Measurements from ENCODE around the gene ROBO4.

Gene ROBO4

GRCh38 chr11:124887667-124888013 is 10.0 kb downstream of the ROBO4 start:
- DNase-seq: no peak

- DNase-seq: no peak
Observed at GRCh38 chr11:124886978-124887666, 10.5 kb downstream of the ROBO4 start.

GRCh38 chr11:124886476-124886875 is 11.2 kb downstream of the ROBO4 start:
- no peak for DNase-seq

- DNase-seq: no peak
Observed at GRCh38 chr11:124884869-124885479, 12.7 kb downstream of the ROBO4 start.

DNA sequence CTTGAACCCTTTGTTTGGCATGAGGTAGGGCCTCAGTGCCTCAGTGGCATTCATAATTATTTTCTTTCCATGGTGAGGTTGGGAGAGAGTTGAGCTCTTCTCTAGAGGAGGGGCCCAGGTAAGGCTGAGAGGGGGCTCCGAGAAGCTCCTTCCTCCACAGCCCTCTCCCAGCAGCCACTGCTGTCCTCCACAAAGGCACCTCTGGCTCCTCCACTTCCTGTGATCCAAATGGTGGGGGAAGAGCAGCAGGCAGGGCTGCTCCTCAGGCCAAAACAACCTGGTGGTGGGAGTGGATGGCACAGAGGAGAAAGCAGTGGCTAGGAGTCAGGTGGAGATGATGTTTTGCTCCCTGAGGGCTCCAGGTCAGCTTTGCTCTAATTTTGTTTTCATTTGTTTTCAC is 13.3 kb downstream of the ROBO4 start:
- no peak for DNase-seq

GRCh38 chr11:124882339-124883071 is 15.2 kb downstream of the ROBO4 start:
- no peak for DNase-seq

- DNase-seq: no peak
Observed at GRCh38 chr11:124880958-124881357, 16.7 kb downstream of the ROBO4 start.

- no peak for DNase-seq
Observed at GRCh38 chr11:124880290-124880611, 17.4 kb downstream of the ROBO4 start.

GRCh38 chr11:124879493-124880289 is 18.0 kb downstream of the ROBO4 start:
- DNase-seq: no peak

DNA sequence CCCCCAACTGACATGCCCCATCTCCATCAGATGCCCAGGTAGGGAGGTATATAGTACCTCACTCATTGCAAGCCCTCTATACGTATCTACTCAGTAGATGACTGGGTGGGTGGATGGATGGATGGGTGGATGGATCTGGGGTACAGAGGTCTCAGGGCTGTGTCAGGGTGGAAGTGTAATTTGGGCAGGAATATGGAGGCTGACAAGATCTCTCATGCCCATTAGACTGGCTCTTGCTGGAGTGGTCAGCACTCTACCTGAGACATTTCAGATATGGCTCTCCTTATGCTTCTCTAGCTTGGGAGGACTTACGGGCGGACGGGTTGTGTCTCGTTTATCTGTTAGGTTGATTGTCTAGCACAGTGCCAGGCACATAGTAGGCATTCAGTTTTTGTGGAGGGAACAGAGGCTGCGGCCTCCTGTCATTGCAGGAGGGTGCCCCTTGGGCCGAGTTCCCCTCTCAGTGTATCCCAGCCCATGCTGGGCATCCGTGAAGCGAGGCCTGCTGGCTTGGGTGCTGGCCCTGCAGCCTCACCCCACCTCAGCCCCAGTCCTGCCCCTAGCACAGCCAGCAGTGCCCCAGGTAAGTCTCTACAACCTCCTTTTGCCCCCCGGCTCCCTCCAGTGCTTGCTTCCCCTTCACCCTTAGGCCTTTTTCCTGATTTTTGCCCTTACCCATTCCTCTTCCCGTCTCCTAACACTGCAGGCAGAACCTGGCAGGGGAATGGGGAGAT is 18.7 kb downstream of the ROBO4 start:
- no peak for DNase-seq

GRCh38 chr11:124877910-124878758 is 19.5 kb downstream of the ROBO4 start:
- DNase-seq: no peak

DNA sequence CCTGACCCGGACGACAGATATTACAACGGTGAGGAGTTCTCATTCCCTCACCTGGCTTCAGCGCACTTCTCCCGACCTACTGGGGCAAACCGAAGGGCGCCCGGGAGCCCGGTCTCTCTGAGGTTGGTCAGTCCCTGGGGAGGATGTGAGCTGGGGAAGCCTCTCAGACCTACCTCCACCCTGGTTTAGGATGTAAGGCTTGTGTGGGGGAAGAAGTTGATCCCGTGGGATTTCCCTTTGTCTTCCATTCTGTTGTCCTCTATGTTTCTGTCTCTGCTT is 20.1 kb downstream of the ROBO4 start:
- no peak for DNase-seq

GRCh38 chr11:124876818-124877630 is 20.6 kb downstream of the ROBO4 start:
- no peak for DNase-seq

DNA sequence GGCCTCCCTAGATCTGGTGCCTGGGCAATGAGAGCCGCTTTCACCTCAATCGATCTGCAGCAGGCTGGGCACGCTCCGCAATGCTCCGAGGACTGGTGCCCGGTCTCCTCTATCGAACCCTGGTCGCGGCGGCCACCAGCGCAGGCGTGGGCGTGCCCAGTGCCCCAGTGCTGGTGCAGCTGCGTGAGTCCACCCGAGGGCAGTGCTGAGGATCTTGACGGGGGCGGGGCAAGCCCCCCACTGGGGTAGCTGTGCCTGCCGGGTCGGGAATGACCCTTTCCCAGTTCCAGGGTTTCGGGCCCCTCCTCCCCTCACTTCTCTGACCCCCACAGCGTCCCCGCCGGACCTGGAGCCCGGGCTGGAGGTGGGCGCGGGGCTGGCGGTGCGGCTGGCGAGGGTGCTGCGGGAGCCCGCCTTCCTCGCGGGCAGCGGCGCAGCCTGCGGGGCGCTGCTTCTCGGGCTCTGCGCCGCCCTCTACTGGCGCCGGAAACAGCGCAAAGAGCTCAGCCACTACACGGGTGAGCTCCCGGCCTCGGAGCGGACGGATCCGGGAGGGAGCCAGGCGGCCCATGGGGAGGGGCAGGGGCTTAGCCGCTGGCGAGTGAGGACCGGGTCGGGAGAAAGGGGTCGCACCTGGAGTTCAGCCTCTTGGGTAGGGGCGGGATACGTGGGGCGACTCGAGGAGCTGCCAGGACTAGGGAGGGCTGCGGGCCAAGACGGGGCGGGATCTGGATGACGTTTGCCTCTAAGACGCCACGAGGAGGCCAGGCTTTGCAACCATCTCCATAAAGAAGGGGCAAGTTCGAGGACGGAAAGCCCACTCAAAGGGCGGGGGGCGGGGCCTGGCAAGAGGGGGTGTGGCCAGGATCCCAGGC is 21.5 kb downstream of the ROBO4 start:
- DNase-seq: peak; percentile 76

- DNase-seq: no peak
Observed at GRCh38 chr11:124875401-124875800, 22.3 kb downstream of the ROBO4 start.

- DNase-seq: no peak
Observed at GRCh38 chr11:124874571-124875255, 23.0 kb downstream of the ROBO4 start.

DNA sequence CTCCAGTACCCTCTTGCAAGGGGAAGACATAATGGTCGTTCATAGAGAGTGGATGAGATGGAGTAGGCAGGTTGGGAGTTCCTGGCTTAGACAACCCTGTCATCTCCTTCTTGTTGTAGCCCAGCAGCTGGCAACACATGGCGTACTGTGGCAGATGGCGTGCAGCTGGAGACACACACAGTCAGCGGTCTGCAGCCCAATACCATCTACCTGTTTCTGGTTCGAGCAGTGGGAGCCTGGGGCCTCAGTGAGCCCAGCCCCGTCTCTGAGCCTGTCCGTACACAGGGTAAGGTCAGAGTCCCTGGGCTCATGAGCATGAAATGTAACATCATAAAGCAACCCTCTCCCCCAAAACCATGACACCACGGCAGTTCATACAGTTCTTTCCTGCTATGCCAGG is 23.7 kb downstream of the ROBO4 start:
- DNase-seq: no peak

- DNase-seq: no peak
Observed at GRCh38 chr11:124872741-124873140, 24.9 kb downstream of the ROBO4 start.

DNA sequence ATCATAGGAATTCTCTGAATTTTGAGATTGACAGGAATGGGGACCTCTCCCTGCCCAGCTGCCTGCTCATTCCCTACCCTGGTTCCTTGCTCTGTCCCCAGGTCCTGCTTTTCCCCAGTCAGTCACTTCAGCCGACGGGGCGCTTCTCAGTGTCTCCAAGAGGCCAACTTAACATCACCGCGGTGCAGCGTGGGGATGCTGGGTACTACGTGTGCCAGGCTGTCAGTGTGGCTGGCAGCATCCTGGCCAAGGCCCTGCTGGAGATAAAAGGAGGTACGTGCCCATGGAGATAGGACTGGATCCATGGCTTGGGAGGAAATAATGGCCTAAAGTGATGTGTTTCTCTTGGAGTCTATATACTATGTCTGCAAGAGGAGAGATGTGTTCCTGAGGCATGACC is 25.4 kb downstream of the ROBO4 start:
- DNase-seq: no peak

GRCh38 chr11:124870430-124870829 is 27.2 kb downstream of the ROBO4 start:
- DNase-seq: no peak
